Endothelial cell of umbilical vein (primary cell): Measurements from ENCODE around the gene MTSS2. TPM values are rescaled to one million over a fixed set of nuclear protein-coding genes. Genes with fewer than 3 reads are reported as not detected.

ENCODE experiments used
- BruUV-seq: library from RNA; stranded (reverse); fragments of 400-500 nt; replicated peaks from 2 replicates; lab custom pipeline; 2021; lab: Mats Ljungman, UMichigan
- CTCF ChIA-PET: fragments of 300-600, 350-600 bp; sonication (Branson Sonifier 250); formaldehyde crosslinking; loops from one replicate; lab custom pipeline; 2021; ENCODE audit warnings: antibody characterized with exemption, inconsistent platforms; lab: Charles Lee
- POLR2A ChIA-PET: fragments of 300-600, 350-600 bp; sonication (Branson Sonifier 250); formaldehyde crosslinking; loops from one replicate; lab custom pipeline; 2021; ENCODE audit warnings: antibody characterized with exemption, inconsistent platforms; lab: Charles Lee
- DNase-seq: peaks from one replicate; pipeline ENCODE4 v3.0.0-alpha.2; 2011; ENCODE audit warnings: low read depth, low spot score
- FAIRE-seq: peaks from 2 replicates; lab custom pipeline; 2011; peaks lifted over from hg19 to GRCh38; lab: Jason Lieb, UNC
- H2AFZ ChIP-seq: 2 replicates; pipeline ENCODE4 v1.6.0; 2012; ENCODE audit warnings: low read depth, low read length, control low read depth, inconsistent platforms
- H3K27ac ChIP-seq: 2 replicates; pipeline ENCODE4 v1.5.1; 2011; ENCODE audit warnings: low read depth, mild to moderate bottlenecking, control low read depth, low read length, moderate library complexity; ENCODE audit not compliant: insufficient read depth
- H3K27me3 ChIP-seq, 2 experiments: 2 replicates each; pipeline versions ENCODE4 v1.6.0 to v1.6.1; 2011; ENCODE audit warnings: low read length in 2 of 2, mixed read lengths in 1 of 2; ENCODE audit not compliant: control insufficient read depth in 2 of 2, insufficient read depth in 2 of 2
- H3K36me3 ChIP-seq, 2 experiments: 2 replicates in 1 of 2; 3 replicates in 1 of 2; pipeline ENCODE4 v1.5.1; 2011; ENCODE audit warnings: low read length in 2 of 2, mild to moderate bottlenecking in 1 of 2, moderate library complexity in 1 of 2; ENCODE audit not compliant: control insufficient read depth in 2 of 2, insufficient read depth in 2 of 2; ENCODE audit errors: extremely low read depth in 1 of 2
- H3K4me1 ChIP-seq: 3 replicates; pipeline ENCODE4 v1.5.1; 2011; ENCODE audit warnings: mild to moderate bottlenecking, low read length; ENCODE audit not compliant: control insufficient read depth, insufficient read depth; ENCODE audit errors: extremely low read depth
- H3K4me2 ChIP-seq: 2 replicates; pipeline ENCODE4 v1.6.1; 2011; ENCODE audit warnings: low read length, control low read depth, mixed read lengths; ENCODE audit not compliant: insufficient read depth
- H3K4me3 ChIP-seq, 3 experiments: fragments of 200-600 bp in 1 of 3; sonication (generic), shearing (Covaris generic) in 1 of 3; replicated peaks in 1 of 3; 2 replicates each; pipeline ENCODE4 v1.5.1; 2011 to 2016; ENCODE audit warnings: control low read depth in 3 of 3, low read length in 3 of 3, mild to moderate bottlenecking in 2 of 3, inconsistent platforms in 1 of 3, low read depth in 1 of 3, moderate library complexity in 1 of 3; ENCODE audit not compliant: insufficient read depth in 1 of 3
- H3K79me2 ChIP-seq: 2 replicates; pipeline ENCODE4 v1.6.0; 2012; ENCODE audit warnings: low read length, inconsistent platforms; ENCODE audit not compliant: control insufficient read depth, insufficient read depth
- H3K9ac ChIP-seq: replicated peaks from 2 replicates; pipeline ENCODE3; 2011; ENCODE audit warnings: low read length, control low read depth; ENCODE audit not compliant: insufficient read depth; ENCODE audit errors: extremely low read depth
- H3K9me1 ChIP-seq: replicated peaks from 3 replicates; pipeline ENCODE4 v1.6.0; 2011; ENCODE audit warnings: mild to moderate bottlenecking, low read length; ENCODE audit not compliant: control insufficient read depth, insufficient read depth; ENCODE audit errors: extremely low read depth
- H3K9me3 ChIP-seq: replicated peaks from 2 replicates; pipeline ENCODE4 v1.5.1; 2012; ENCODE audit warnings: low read length, inconsistent platforms; ENCODE audit not compliant: control insufficient read depth, insufficient read depth
- H4K20me1 ChIP-seq: replicated peaks from 2 replicates; pipeline ENCODE3; 2011; ENCODE audit warnings: mild to moderate bottlenecking, low read length; ENCODE audit not compliant: control insufficient read depth, insufficient read depth; ENCODE audit errors: extremely low read depth
- CTCF ChIP-seq, 2 donors: IDR thresholded peaks; 1 replicate in 1 of 2; 2 replicates in 1 of 2; pipeline ENCODE4 v1.5.1; 2011; ENCODE audit warnings: low read length in 2 of 2, mild to moderate bottlenecking in 2 of 2, moderate library complexity in 2 of 2, control low read depth in 1 of 2, inconsistent platforms in 1 of 2, low read depth in 1 of 2; ENCODE audit not compliant: insufficient read depth in 1 of 2; ENCODE audit errors: extremely low read depth in 1 of 2
- EZH2 ChIP-seq: IDR thresholded peaks from 2 replicates; pipeline ENCODE4 v1.6.1; 2012; ENCODE audit warnings: borderline replicate concordance, low read depth, mild to moderate bottlenecking, moderate library complexity, low read length, inconsistent platforms; ENCODE audit not compliant: severe bottlenecking
- FOS ChIP-seq: IDR thresholded peaks from 2 replicates; pipeline ENCODE4 v1.6.1; 2011; ENCODE audit warnings: mild to moderate bottlenecking, low read length, moderate library complexity, borderline replicate concordance; ENCODE audit not compliant: insufficient read depth
- GATA2 ChIP-seq: IDR thresholded peaks from 2 replicates; pipeline ENCODE4 v1.7.0; 2011; ENCODE audit warnings: low read depth, mild to moderate bottlenecking, moderate library complexity, mixed read lengths, low read length; ENCODE audit not compliant: insufficient read length, insufficient read depth
- JUN ChIP-seq: IDR thresholded peaks from 2 replicates; pipeline ENCODE4 v1.6.1; 2011; ENCODE audit warnings: borderline replicate concordance, low read depth; ENCODE audit not compliant: insufficient read length, insufficient read depth
- MAX ChIP-seq: IDR thresholded peaks from 2 replicates; pipeline ENCODE4 v1.6.1; 2011; ENCODE audit not compliant: insufficient read depth, insufficient read length
- MYC ChIP-seq: IDR thresholded peaks from one replicate; pipeline ENCODE4 v1.6.1; 2011; ENCODE audit warnings: mild to moderate bottlenecking, low read depth, low read length
- POLR2A ChIP-seq: IDR thresholded peaks from 2 replicates; pipeline ENCODE4 v1.6.1; 2012; ENCODE audit warnings: low read depth, mild to moderate bottlenecking, control low read depth, low read length
- POLR2AphosphoS5 ChIP-seq: IDR thresholded peaks from 2 replicates; pipeline ENCODE4 v1.6.1; 2012; ENCODE audit warnings: low read depth, mild to moderate bottlenecking, control low read depth, low read length, moderate library complexity; ENCODE audit not compliant: insufficient read depth
- dilution Hi-C: fragments of 300-500 bp; cut with MboI; formaldehyde crosslinking; loops from one replicate; pipeline ENCODE4 v1.15.0; 2019; ENCODE audit warnings: low sequenced_read_pairs; ENCODE audit not compliant: extremely low pct_ligation_motif_present
- intact Hi-C: fragments of 100-400 bp; cut with micrococcal nuclease; formaldehyde crosslinking; loops from one replicate; pipeline ENCODE4 v1.10.0; 2022
- polyA plus RNA-seq, 4 experiments: library from polyadenylated mRNA; depleted of rRNA in 3 of 4; stranded (reverse) in 3 of 4; unstranded in 1 of 4; fragments of >200 nt; gene quantifications; 2 replicates each; pipeline versions ENCODE4 v1.2.1 to v1.2.3, GENCODE V29; 2011 to 2012; ENCODE audit warnings: missing spikeins in 1 of 4
- total RNA-seq: library from RNA; stranded (reverse); gene quantifications from 2 replicates; pipeline ENCODE4 v1.2.3, GENCODE V29; 2021

MTSS2 gene
- total and polyA plus RNA-seq, 2 donors (not counting 3 experiments of a cell fraction or from before 2014, with no cell fraction given) = 38.4 to 42.3 TPM

GRCh38 chr16:70659953-70660671 lies 25.7 kb downstream of the MTSS2 start:
- Histone ChIP-seq H3K27me3 (no peaks in the 10 kb centered on the region), H3K79me2 (no peaks in the 10 kb centered on the region), H3K4me3 (no peak overlapping the region), H3K36me3 (peaks cover 4 to 16% of the 10 kb centered on the region in 2 experiments), H4K20me1 (no peaks in the 10 kb centered on the region), H2AFZ (no peak overlapping the region), H3K9ac (no peak overlapping the region), H3K9me3 (no peaks in the 10 kb centered on the region), H3K27ac (no peak overlapping the region), H3K4me1 (no peaks in the 10 kb centered on the region), H3K4me2 (no peak overlapping the region), H3K9me1 (no peaks in the 10 kb centered on the region)
- no TSS peak for BruUV-seq
- intact Hi-C loops (no loop called here), dilution Hi-C loops (loop anchor here (25.0 kb wide), 1 partner anchor 123 kb away; no protein-coding TSS in a partner anchor)
- ChIA-PET POLR2A (no interaction called here), CTCF (interaction anchor here (1.0 to 4.2 kb wide), 2 partner anchors 111 to 151 kb away, joined by 4 to 19 read pairs; no protein-coding TSS in a partner anchor)
- TF ChIP-seq GATA2 = no peak
- no peak for TF ChIP-seq POLR2A
- no peak for TF ChIP-seq CTCF (IDR thresholded peaks at IDR 0.05; ENCODE audit: extremely low read depth in 1 of 2, insufficient read depth in 1 of 2, low read depth in 1 of 2, low read length in 2 of 2)
- TF ChIP-seq POLR2AphosphoS5 = no peak
- TF ChIP-seq EZH2 = no peak
- no peak for TF ChIP-seq FOS
- TF ChIP-seq MAX = no peak
- TF ChIP-seq JUN = no peak
- no peak for TF ChIP-seq MYC
- DNase-seq (no peak), FAIRE-seq (no peak)
